Adrenal gland (tissue), 12 donors: ENCODE results near the gene CDYL2. TPM values are rescaled to one million over a fixed set of nuclear protein-coding genes. Genes with fewer than 3 reads are reported as not detected.

ENCODE experiments used
- DNase-seq, 7 donors: peaks; one replicate each; pipeline ENCODE4 v3.0.0-alpha.2; 2019 to 2020
- H3K27ac ChIP-seq, 5 donors: fragments of 200-600 bp; sonication (generic) in 4 of 5; 1 replicate in 3 of 5; 2 replicates in 2 of 5; pipeline versions ENCODE4 v1.5.1 to v1.8.0; 2016 to 2020; ENCODE audit warnings: mild to moderate bottlenecking in 1 of 5
- H3K27me3 ChIP-seq: fragments of 200-600 bp; 2 replicates; pipeline ENCODE4 v1.8.0; 2021
- H3K36me3 ChIP-seq, 2 donors: fragments of 200-600 bp; replicated peaks in 1 of 2; 1 replicate in 1 of 2; 2 replicates in 1 of 2; pipeline versions ENCODE4 v1.5.1 to v1.8.0; 2018 to 2022
- H3K4me1 ChIP-seq, 2 donors: fragments of 200-600 bp; replicated peaks in 1 of 2; 1 replicate in 1 of 2; 2 replicates in 1 of 2; pipeline versions ENCODE4 v1.5.1 to v1.8.0; 2018 to 2021
- H3K4me3 ChIP-seq, 4 donors: fragments of 200-600 bp; sonication (generic) in 3 of 4; one replicate each; pipeline ENCODE4 v1.5.1; 2016 to 2018
- H3K9me3 ChIP-seq, 3 donors: fragments of 200-600 bp; sonication (generic) in 1 of 3; replicated peaks in 1 of 3; 1 replicate in 2 of 3; 2 replicates in 1 of 3; pipeline versions ENCODE4 v1.5.1 to v1.8.0; 2016 to 2021
- CTCF ChIP-seq, 6 experiments: fragments of 450-650 bp in 4 of 6; fragments of 200-600 bp in 2 of 6; sonication (generic) in 1 of 6; IDR thresholded peaks; 1 replicate in 5 of 6; 2 replicates in 1 of 6; pipeline versions ENCODE4 v1.5.1 to v1.8.0; 2016 to 2021; ENCODE audit warnings: antibody characterized with exemption in 6 of 6, mild to moderate bottlenecking in 2 of 6, moderate library complexity in 1 of 6
- POLR2A ChIP-seq, 2 donors: fragments of 450-650 bp; IDR thresholded peaks; one replicate each; pipeline ENCODE4 v1.6.1; 2017; ENCODE audit warnings: antibody characterized with exemption in 2 of 2, mild to moderate bottlenecking in 2 of 2, moderate library complexity in 1 of 2
- WGBS, 4 donors: extraction: QIAGEN DNeasy Blood & Tissue Kit in 2 of 4; methylation state at CpG; one replicate each; pipeline versions ENCODE4 v1.1.5 to v1.1.7; 2013 to 2017; 5-methylcytosine and 5-hydroxymethylcytosine counted together
- intact Hi-C, 2 donors: fragments of 100-400 bp; cut with DNase I; formaldehyde crosslinking; loops; one replicate each; pipeline versions ENCODE4 v1.14.1 to v1.15.0; 2022 to 2023
- polyA plus RNA-seq, 3 donors: library from polyadenylated mRNA; stranded (reverse); fragments of 200-250 nt in 2 of 3; fragments of 350-450 nt in 1 of 3; fragmentation: Illumina TruSeq in 1 of 3; extraction: RNeasy Lipid Tissue Mini Kit (QIAGEN cat#74804) in 1 of 3; gene quantifications; one replicate each; pipeline ENCODE4 v1.2.3, GENCODE V29; 2013 to 2014
- total RNA-seq, 9 donors: library from RNA; depleted of rRNA in 4 of 9; stranded (reverse); fragments of >200 nt in 4 of 9; fragments of 120-200 nt in 1 of 9; fragmentation: NEBNext Ultra II Directional in 1 of 9; extraction: Animal tissue kit (Norgen Biotek cat#: 25700) in 1 of 9; gene quantifications; one replicate each; pipeline versions ENCODE4 v1.1.0 to v1.2.4, GENCODE V29; 2013 to 2023
- donor health status: healthy with polysubstance abuse.
- donor health status: Bipolar disorder and iron deficiency.
- donor health status: DM: yes; HTN: yes; CAD: no.
- donor health status: DM: no; HTN: no; CAD: no.
- donor health status: DM: no; HTN: no; CAD: no.
- donor health status: DM: yes; HTN: yes; CAD: no.

The CDYL2 gene
- total and polyA plus RNA-seq, 12 donors = 0.61 to 14.0 (median 7.6) TPM

GRCh38 chr16:80743772-80744171 lies 60.6 kb downstream of the CDYL2 start:
- no peaks in the 10 kb centered on the region for H3K9me3 ChIP-seq
- H3K36me3 ChIP-seq = no peaks in the 10 kb centered on the region
- no peaks in the 10 kb centered on the region for H3K27me3 ChIP-seq
- no peaks in the 10 kb centered on the region for H3K4me1 ChIP-seq
- DNase-seq = no peak
- H3K4me3 ChIP-seq = no peak overlapping the region
- H3K27ac ChIP-seq = no peak overlapping the region
- intact Hi-C loops = no loop called here
- 78 to 97% (median 94%) methylated on average over 1 of the region's 1 CpG for WGBS, 4 donors
- TF ChIP-seq CTCF (IDR thresholded peaks at IDR 0.05) (no peak), POLR2A (IDR thresholded peaks at IDR 0.05) (no peak)

- Histone ChIP-seq H3K9me3 (no peaks in the 10 kb centered on the region), H3K36me3 (no peaks in the 10 kb centered on the region), H3K27ac (no peak overlapping the region), H3K4me1 (no peaks in the 10 kb centered on the region), H3K27me3 (no peaks in the 10 kb centered on the region), H3K4me3 (no peak overlapping the region)
- intact Hi-C loops = no loop called here
- 84 to 91% (median 90%) methylated on average over 3 of the region's 3 CpGs for WGBS, 4 donors
- no peak for DNase-seq
- TF ChIP-seq CTCF (IDR thresholded peaks at IDR 0.05) = no peak
- TF ChIP-seq POLR2A (IDR thresholded peaks at IDR 0.05) = no peak
These were observed 61.1 kb downstream of the CDYL2 start for GRCh38 chr16:80743273-80743672.

GRCh38 chr16:80742331-80742730 lies 62.1 kb downstream of the CDYL2 start:
- no peaks in the 10 kb centered on the region for H3K27me3 ChIP-seq
- H3K27ac ChIP-seq = no peak overlapping the region
- H3K36me3 ChIP-seq = no peaks in the 10 kb centered on the region
- WGBS, 4 donors = 75 to 91% (median 82%) methylated on average over 2 of the region's 2 CpGs
- H3K9me3 ChIP-seq = no peaks in the 10 kb centered on the region
- no peak overlapping the region for H3K4me3 ChIP-seq
- DNase-seq = no peak
- H3K4me1 ChIP-seq = no peaks in the 10 kb centered on the region
- TF ChIP-seq POLR2A (IDR thresholded peaks at IDR 0.05) = no peak
- no peak for TF ChIP-seq CTCF (IDR thresholded peaks at IDR 0.05)
- intact Hi-C loops = no loop called here

- no peak for DNase-seq
- TF ChIP-seq CTCF (IDR thresholded peaks at IDR 0.05) (no peak), POLR2A (IDR thresholded peaks at IDR 0.05) (no peak)
- H3K27ac ChIP-seq = no peak overlapping the region
- WGBS, 4 donors = 76 to 82% (median 79%) methylated on average over 4 of the region's 4 CpGs
- intact Hi-C loops = no loop called here
- no peaks in the 10 kb centered on the region for H3K9me3 ChIP-seq
- H3K27me3 ChIP-seq = no peaks in the 10 kb centered on the region
- H3K4me1 ChIP-seq = no peaks in the 10 kb centered on the region
- H3K36me3 ChIP-seq = no peaks in the 10 kb centered on the region
- no peak overlapping the region for H3K4me3 ChIP-seq
These were observed 62.7 kb downstream of the CDYL2 start for GRCh38 chr16:80741724-80742123.
